ENCODE measurements around the gene ZNF559.

DNA sequence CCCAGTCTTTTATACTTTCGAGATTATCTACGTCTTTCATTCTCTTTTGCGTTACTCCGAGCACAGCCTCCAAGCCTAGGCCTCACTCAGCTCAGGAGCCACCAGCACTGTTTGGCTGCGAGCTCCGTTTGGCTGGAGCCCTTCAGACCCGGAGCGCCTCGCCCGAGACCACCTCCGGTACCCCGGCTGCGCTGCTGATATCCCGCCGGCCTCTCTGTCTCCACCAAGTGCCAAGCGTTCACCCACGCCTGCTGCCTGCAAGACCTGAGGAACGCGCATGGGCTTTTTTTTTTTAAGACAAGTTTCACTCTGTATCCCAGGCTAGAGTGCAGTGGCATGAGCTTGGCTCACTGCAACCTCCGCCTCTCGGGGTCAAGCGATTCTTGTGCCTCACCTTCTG lies 24.7 kb downstream of the ZNF559 start:
- TF ChIP-seq, protein P1, sequence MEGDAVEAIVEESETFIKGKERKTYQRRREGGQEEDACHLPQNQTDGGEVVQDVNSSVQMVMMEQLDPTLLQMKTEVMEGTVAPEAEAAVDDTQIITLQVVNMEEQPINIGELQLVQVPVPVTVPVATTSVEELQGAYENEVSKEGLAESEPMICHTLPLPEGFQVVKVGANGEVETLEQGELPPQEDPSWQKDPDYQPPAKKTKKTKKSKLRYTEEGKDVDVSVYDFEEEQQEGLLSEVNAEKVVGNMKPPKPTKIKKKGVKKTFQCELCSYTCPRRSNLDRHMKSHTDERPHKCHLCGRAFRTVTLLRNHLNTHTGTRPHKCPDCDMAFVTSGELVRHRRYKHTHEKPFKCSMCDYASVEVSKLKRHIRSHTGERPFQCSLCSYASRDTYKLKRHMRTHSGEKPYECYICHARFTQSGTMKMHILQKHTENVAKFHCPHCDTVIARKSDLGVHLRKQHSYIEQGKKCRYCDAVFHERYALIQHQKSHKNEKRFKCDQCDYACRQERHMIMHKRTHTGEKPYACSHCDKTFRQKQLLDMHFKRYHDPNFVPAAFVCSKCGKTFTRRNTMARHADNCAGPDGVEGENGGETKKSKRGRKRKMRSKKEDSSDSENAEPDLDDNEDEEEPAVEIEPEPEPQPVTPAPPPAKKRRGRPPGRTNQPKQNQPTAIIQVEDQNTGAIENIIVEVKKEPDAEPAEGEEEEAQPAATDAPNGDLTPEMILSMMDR (IDR thresholded peaks at IDR 0.05) = no peak
- no peak for TF ChIP-seq POLR2A (IDR thresholded peaks at IDR 0.05)
